H9 (cell line): ENCODE measurements around the gene CACNB2. TPM values are rescaled to one million over a fixed set of nuclear protein-coding genes. Genes with fewer than 3 reads are reported as not detected.

Experiments
- DNase-seq: peaks from one replicate; pipeline ENCODE4 v3.0.0-alpha.2; 2017
- H2AFZ ChIP-seq: one replicate; pipeline ENCODE4 v1.6.1; 2013; ENCODE audit warnings: mild to moderate bottlenecking, low read length, control low read depth, moderate library complexity
- H2AK5ac ChIP-seq: 2 replicates; pipeline ENCODE4 v1.6.1; 2013; ENCODE audit warnings: low read length, control low read depth, mixed read lengths; ENCODE audit not compliant: insufficient read length
- H2BK120ac ChIP-seq: one replicate; pipeline ENCODE4 v1.6.1; 2013; ENCODE audit warnings: low read depth, mild to moderate bottlenecking, low read length, control low read depth, inconsistent platforms; ENCODE audit not compliant: poor library complexity, severe bottlenecking
- H2BK12ac ChIP-seq: 2 replicates; pipeline ENCODE4 v1.6.1; 2013; ENCODE audit warnings: low read length, control low read depth, mixed read lengths, low read depth; ENCODE audit not compliant: insufficient read length
- H2BK15ac ChIP-seq: 2 replicates; pipeline ENCODE4 v1.6.1; 2013; ENCODE audit warnings: low read depth, low read length, control low read depth
- H2BK20ac ChIP-seq: one replicate; pipeline ENCODE4 v1.6.1; 2013; ENCODE audit warnings: low read depth, mild to moderate bottlenecking, low read length, control low read depth, inconsistent platforms; ENCODE audit not compliant: poor library complexity, severe bottlenecking
- H2BK5ac ChIP-seq: 2 replicates; pipeline ENCODE4 v1.6.1; 2013; ENCODE audit warnings: low read length, control low read depth, mixed read lengths; ENCODE audit not compliant: insufficient read length
- H3K14ac ChIP-seq: 2 replicates; pipeline ENCODE4 v1.6.1; 2013; ENCODE audit warnings: low read length, control low read depth; ENCODE audit not compliant: insufficient read depth
- H3K18ac ChIP-seq: 2 replicates; pipeline ENCODE4 v1.6.1; 2013; ENCODE audit warnings: low read depth, mild to moderate bottlenecking, mixed read lengths, low read length, control low read depth; ENCODE audit not compliant: insufficient read length
- H3K23ac ChIP-seq: 2 replicates; pipeline ENCODE4 v1.6.1; 2013; ENCODE audit warnings: low read length, control low read depth, mixed read lengths, low read depth; ENCODE audit not compliant: insufficient read length
- H3K23me2 ChIP-seq: 2 replicates; pipeline ENCODE4 v1.6.1; 2013; ENCODE audit warnings: low read depth, mild to moderate bottlenecking, mixed read lengths, low read length, control low read depth; ENCODE audit not compliant: insufficient read length, poor library complexity, severe bottlenecking
- H3K27ac ChIP-seq: 2 replicates; pipeline ENCODE4 v1.5.1; 2013; ENCODE audit warnings: low read length, control low read depth, mixed read lengths, low read depth; ENCODE audit not compliant: insufficient read length
- H3K27me3 ChIP-seq: 2 replicates; pipeline ENCODE4 v1.6.1; 2013; ENCODE audit warnings: low read length, control low read depth, inconsistent platforms; ENCODE audit not compliant: insufficient read depth
- H3K4ac ChIP-seq: 2 replicates; pipeline ENCODE4 v1.6.1; 2013; ENCODE audit warnings: low read depth, mild to moderate bottlenecking, control low read depth, inconsistent platforms, low read length, moderate library complexity
- H3K4me1 ChIP-seq: 2 replicates; pipeline ENCODE4 v1.6.1; 2013; ENCODE audit warnings: low read length, control low read depth, inconsistent platforms; ENCODE audit not compliant: insufficient read depth
- H3K4me2 ChIP-seq: 2 replicates; pipeline ENCODE4 v1.6.1; 2013; ENCODE audit warnings: low read length, control low read depth, mixed read lengths; ENCODE audit not compliant: insufficient read length, insufficient read depth
- H3K56ac ChIP-seq: 2 replicates; pipeline ENCODE4 v1.6.1; 2013; ENCODE audit warnings: low read depth, mild to moderate bottlenecking, mixed read lengths, low read length, control low read depth; ENCODE audit not compliant: insufficient read length
- H3K79me1 ChIP-seq: 2 replicates; pipeline ENCODE4 v1.6.1; 2013; ENCODE audit warnings: low read depth, mild to moderate bottlenecking, moderate library complexity, low read length, control low read depth, inconsistent platforms; ENCODE audit not compliant: insufficient read depth, poor library complexity, severe bottlenecking
- H3K79me2 ChIP-seq: 2 replicates; pipeline ENCODE4 v1.6.1; 2013; ENCODE audit warnings: low read length, control low read depth, inconsistent platforms; ENCODE audit not compliant: insufficient read depth
- H3K9ac ChIP-seq: 2 replicates; pipeline ENCODE4 v1.6.1; 2013; ENCODE audit warnings: low read length, control low read depth, mixed read lengths; ENCODE audit not compliant: insufficient read length; ENCODE audit errors: extremely low read depth
- H3K9me3 ChIP-seq: one replicate; pipeline ENCODE4 v1.6.1; 2013; ENCODE audit warnings: low read depth, low read length, inconsistent platforms; ENCODE audit not compliant: control insufficient read depth
- H3T11ph ChIP-seq: one replicate; pipeline ENCODE4 v1.6.1; 2013; ENCODE audit warnings: mild to moderate bottlenecking, low read length, control low read depth, inconsistent platforms
- H4K20me1 ChIP-seq: one replicate; pipeline ENCODE4 v1.6.1; 2013; ENCODE audit not compliant: control insufficient read depth, insufficient read length, insufficient read depth
- H4K5ac ChIP-seq: 2 replicates; pipeline ENCODE4 v1.6.1; 2013; ENCODE audit warnings: low read depth, mild to moderate bottlenecking, mixed read lengths, low read length, control low read depth; ENCODE audit not compliant: insufficient read length
- H4K8ac ChIP-seq: replicated peaks from 2 replicates; pipeline ENCODE4 v1.6.1; 2013; ENCODE audit warnings: low read length, control low read depth, mixed read lengths, low read depth; ENCODE audit not compliant: insufficient read length
- H4K91ac ChIP-seq: 2 replicates; pipeline ENCODE4 v1.6.1; 2013; ENCODE audit warnings: low read depth, mild to moderate bottlenecking, moderate library complexity, mixed read lengths, low read length, control low read depth; ENCODE audit not compliant: insufficient read length
- H3K27ac Mint-ChIP-seq, 3 experiments: 2 replicates in 2 of 3; 3 replicates in 1 of 3; pipeline ENCODE4 v1.8.0; 2020 to 2021; ENCODE audit warnings: mixed read lengths in 3 of 3, mild to moderate bottlenecking in 1 of 3, moderate library complexity in 1 of 3
- H3K27me3 Mint-ChIP-seq: 2 replicates; pipeline ENCODE4 v1.8.0; 2021; ENCODE audit warnings: low read depth, mild to moderate bottlenecking, moderate library complexity, mixed read lengths
- H3K36me3 Mint-ChIP-seq, 3 experiments: 2 replicates in 2 of 3; 3 replicates in 1 of 3; pipeline ENCODE4 v1.8.0; 2020 to 2021; ENCODE audit warnings: low read depth in 3 of 3, mixed read lengths in 3 of 3; ENCODE audit not compliant: insufficient read depth in 1 of 3
- H3K4me1 Mint-ChIP-seq, 2 experiments: 2 replicates each; pipeline ENCODE4 v1.8.0; 2020; ENCODE audit warnings: mixed read lengths in 2 of 2
- H3K4me3 Mint-ChIP-seq, 2 experiments: 2 replicates in 1 of 2; 3 replicates in 1 of 2; pipeline ENCODE4 v1.8.0; 2020 to 2021; ENCODE audit warnings: mild to moderate bottlenecking in 2 of 2, mixed read lengths in 2 of 2, moderate library complexity in 1 of 2
- H3K9me3 Mint-ChIP-seq, 2 experiments: 2 replicates in 1 of 2; 3 replicates in 1 of 2; pipeline ENCODE4 v1.8.0; 2020; ENCODE audit warnings: mild to moderate bottlenecking in 2 of 2, mixed read lengths in 2 of 2, moderate library complexity in 1 of 2
- CTCF ChIP-seq: fragments of 200-600 bp; sonication (generic); conservative IDR thresholded peaks from 3 replicates; pipeline ENCODE4 v1.8.0; 2021; ENCODE audit warnings: antibody characterized with exemption, mild to moderate bottlenecking
- WGBS: extraction: QIAGEN DNeasy Blood & Tissue Kit; methylation state at CpG from one replicate; pipeline ENCODE4 v1.1.7; 2013; ENCODE audit warnings: missing lambda C conversion rate, low lambda C conversion rate, mixed read lengths; ENCODE audit not compliant: insufficient read length; ENCODE audit errors: extremely low coverage; 5-methylcytosine and 5-hydroxymethylcytosine counted together
- total RNA-seq: library from RNA; stranded (reverse); gene quantifications from 2 replicates; pipeline ENCODE4 v1.2.1, GENCODE V29; 2021

CACNB2 gene
- total RNA-seq, 1 experiment from 2014 or later: 2.6 TPM

- Histone ChIP-seq H3K4ac (no peak overlapping the region), H4K91ac (no peak overlapping the region)
- H3K9me3 Mint-ChIP-seq: no peaks in the 10 kb centered on the region
Observed at GRCh38 chr10:18505456-18506118, 365.4 kb downstream of the CACNB2 start.

More at GRCh38 chr10:18505456-18506118, 365.4 kb downstream of the CACNB2 start:
- H4K20me1 ChIP-seq: no peaks in the 10 kb centered on the region
- no peak overlapping the region for H3K4me2 ChIP-seq
- no peak overlapping the region for H3K18ac ChIP-seq
- no CpG with 5 or more reads among the region's 11 CpGs for WGBS
- no peak overlapping the region for H3K23ac ChIP-seq
- H3K79me2 ChIP-seq: no peaks in the 10 kb centered on the region
- no peak overlapping the region for H2BK12ac ChIP-seq
- Mint-ChIP-seq H3K36me3 (no peaks in the 10 kb centered on the region), H3K4me3 (no peak overlapping the region), H3K27ac (no peak overlapping the region), H3K27me3 (no peaks in the 10 kb centered on the region), H3K4me1 (no peaks in the 10 kb centered on the region)
- no peak overlapping the region for H2BK5ac ChIP-seq
- H3K23me2 ChIP-seq: no peaks in the 10 kb centered on the region
- H2BK20ac ChIP-seq: no peak overlapping the region
- H3K79me1 ChIP-seq: no peaks in the 10 kb centered on the region
- H3K4me1 ChIP-seq: no peaks in the 10 kb centered on the region
- H2BK120ac ChIP-seq: no peak overlapping the region
- no peak overlapping the region for H3K9ac ChIP-seq
- no peak for TF ChIP-seq CTCF
- H3K27ac ChIP-seq: no peak overlapping the region
- no peak overlapping the region for H2BK15ac ChIP-seq
- H3K14ac ChIP-seq: no peak overlapping the region
- H3K56ac ChIP-seq: no peak overlapping the region
- H3K27me3 ChIP-seq: no peaks in the 10 kb centered on the region
- H4K8ac ChIP-seq: no peak overlapping the region
- H4K5ac ChIP-seq: no peak overlapping the region
- no peak overlapping the region for H3T11ph ChIP-seq
- H3K9me3 ChIP-seq: no peaks in the 10 kb centered on the region
- no peak for DNase-seq
- H2AFZ ChIP-seq: no peak overlapping the region
- no peak overlapping the region for H2AK5ac ChIP-seq
